ENCODE data around the gene FARP1.
"Not testable (repeated sequence)": the region's sequence is repeated elsewhere in the genome, so short reads cannot be mapped to it uniquely, and the experiment has no call there.

Gene FARP1

DNA sequence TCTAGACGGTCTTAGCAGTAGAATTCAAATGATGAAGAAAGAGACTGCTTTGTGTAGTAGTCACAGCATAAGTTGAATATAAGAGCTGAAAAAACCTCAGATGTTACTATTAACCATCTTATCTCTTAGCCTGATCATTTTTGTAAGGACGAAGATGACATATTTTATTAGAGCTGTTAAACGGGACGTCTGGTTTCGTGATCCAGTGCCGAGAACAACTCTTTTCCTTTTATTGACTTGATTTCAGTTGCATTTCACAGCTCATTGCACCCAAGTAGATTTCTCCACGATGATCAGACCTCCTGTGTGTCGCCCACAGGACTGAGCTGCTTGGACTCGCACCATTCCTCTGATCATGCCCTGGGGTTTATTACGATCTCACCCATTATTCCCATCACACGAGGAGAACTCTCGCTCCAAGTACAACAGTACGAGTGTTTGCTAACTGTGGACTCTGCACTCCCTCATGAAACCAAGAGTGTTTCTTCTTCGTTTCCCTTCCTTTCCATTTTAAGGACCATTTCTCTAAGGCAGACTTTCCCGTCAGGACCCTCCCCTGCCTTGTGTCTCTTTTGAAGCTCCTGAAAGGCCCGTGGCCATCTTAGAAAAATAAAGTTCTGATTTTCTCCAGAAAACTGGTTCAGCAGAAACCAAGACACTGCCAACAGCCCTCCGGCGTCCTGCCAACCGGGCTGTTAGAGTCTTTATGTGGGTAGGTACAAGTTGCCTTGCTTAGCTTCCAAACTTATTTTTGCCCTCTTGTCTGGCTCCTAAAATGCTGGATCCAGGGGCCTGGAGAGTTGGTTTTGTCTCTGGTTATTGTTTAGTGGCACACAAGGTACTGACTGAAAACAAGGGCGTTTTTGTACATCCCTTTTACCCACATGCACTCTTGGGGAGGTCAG lies 82.4 kb downstream of the FARP1 start:
- no peak for DNase-seq (ENCODE audit: low spot score)

DNA sequence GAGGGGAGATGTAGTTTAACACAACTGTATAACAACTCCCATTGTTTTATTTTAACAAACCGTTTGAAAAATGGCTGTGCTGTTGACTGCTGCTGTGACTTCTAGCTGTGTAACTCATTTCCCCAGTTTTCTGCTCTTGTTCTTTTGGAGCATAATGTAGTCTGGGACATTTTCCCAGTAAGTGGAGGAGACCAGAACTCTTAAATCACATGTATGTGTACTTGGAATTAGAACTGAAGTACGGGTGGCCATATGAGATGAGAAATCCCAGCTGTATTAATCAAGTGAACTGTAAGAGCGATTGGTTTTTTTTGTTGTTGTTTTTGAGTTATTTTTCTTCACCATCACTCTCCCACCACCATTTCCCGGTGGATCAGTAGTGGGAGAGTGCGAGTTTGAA lies 83.6 kb downstream of the FARP1 start:
- DNase-seq (ENCODE audit: low spot score) = no peak

DNA sequence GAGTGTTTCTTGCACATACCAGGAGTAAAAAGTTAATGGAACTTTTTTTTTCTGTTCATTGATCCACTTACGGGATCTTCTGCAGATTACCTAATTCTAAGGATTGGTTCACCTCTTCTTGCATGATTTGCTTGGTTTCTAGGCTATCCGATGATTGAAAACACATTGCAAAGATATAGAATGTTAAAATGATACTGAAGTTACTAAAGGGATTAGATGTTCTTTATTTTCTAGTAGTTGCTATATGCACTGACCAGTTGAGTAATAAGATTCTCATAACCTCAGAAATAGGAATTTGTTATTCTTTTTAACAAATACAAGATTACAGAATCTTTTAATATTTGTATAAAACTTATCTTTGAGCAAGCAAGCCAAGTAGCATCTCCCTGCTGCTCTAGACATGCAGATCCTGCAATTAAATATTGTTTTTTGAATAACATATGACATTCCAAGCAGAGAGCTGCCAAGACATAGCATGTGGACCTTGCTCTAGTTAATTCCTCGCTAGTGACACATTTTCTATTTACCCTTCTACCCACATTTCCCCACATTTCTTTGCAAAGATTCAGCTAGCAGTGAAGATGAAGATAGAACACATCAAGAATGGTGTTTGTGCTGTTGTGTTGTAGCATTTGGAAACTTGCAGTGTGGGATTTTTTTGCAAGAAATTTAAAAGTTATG lies 85.9 kb downstream of the FARP1 start:
- DNase-seq (ENCODE audit: low spot score) = no peak

DNA sequence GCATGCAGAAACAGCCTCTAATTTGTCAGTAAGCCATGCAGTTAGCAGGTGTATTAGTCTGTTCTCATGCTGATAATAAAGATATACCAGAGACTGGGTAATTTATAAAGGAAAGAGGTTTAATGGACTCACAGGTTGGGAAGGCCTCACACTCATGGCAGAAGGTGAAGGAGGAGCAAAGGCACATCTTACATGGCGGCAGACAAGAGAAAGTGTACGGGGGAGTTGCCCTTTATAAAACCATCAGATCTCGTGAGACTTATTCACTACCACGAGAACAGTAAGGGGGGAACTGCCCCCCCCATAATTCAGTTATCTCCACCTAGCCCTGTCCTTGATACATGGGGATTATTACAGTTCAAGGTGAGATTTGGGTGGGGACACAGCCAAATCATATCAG lies 87.9 kb downstream of the FARP1 start:
- DNase-seq (ENCODE audit: low spot score) = not testable (repeated sequence)

DNA sequence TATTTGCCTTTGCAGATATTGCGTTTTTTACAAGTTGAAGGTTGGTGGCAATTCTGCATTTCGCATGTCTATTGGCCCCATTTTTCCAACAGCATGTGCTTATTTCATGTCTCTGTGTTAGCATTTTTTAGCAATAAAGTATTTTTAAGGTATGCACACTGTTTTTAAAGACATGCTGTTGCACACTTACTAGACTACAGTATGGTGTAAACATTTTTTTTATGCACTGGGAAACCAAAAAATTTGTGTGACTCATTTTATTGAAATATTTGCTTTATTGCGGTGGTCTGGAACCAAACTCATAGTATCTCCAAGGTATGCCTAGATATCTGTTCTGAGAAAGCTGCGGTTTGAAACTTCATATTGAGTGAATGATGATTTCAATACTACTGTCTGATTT lies 89.6 kb downstream of the FARP1 start:
- DNase-seq (ENCODE audit: low spot score) = no peak

DNA sequence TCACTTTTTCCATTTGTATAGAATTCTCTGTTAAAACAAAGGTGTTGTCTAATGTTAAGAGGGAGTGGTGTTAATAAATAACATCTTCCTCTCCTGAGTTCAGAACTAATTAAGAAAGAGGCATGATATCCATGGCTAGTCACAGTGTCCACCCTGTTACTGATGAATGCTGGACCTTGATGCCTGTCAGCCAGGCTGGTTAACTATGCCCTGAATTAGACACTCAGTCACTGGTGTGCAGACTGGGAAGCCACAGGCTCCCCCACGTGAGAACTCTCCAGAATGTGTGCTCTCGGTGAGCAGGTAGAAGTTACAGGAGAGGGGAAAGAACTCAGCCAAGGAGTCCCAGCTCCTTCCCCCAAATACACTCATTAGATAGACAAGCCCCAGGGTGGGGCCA lies 90.2 kb downstream of the FARP1 start:
- DNase-seq (ENCODE audit: low spot score) = no peak

DNA sequence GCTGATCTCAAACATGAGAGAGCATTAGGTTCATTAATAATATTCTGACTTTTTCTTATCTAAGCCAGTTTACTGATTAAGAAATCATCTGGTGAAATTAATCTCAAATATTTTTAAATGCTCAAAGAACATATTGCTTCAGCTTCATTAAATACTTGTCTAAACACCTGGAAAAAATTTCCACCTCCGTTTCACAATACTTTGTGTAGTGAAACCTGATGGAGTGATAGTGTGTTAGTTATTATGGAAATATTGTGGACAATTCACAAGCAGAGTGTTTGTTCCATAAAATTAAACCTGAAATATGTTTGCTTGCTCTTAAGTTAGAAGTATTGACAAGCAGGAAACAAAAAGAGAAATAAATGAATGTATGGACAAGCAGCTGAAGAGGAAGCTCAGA lies 91.5 kb downstream of the FARP1 start:
- DNase-seq (ENCODE audit: low spot score) = no peak

DNA sequence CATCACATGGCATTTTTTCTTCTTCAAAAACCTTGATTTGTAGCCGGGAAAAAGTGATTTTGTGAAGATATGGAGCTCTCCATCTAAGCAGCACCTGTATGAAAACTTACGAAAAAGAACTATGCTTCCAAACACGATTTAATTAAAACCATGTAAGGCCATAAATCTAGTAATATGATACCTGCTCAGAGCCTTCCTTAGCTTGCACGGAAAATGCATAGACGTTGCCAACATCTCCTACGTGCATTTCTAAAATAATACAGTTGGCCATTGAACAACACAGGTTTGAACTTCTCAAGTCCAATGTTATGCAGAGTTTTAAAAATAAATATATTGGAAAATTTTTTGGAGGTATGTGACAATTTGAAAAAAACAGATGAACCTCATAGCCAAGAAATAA lies 93.3 kb downstream of the FARP1 start:
- no peak for DNase-seq (ENCODE audit: low spot score)

DNA sequence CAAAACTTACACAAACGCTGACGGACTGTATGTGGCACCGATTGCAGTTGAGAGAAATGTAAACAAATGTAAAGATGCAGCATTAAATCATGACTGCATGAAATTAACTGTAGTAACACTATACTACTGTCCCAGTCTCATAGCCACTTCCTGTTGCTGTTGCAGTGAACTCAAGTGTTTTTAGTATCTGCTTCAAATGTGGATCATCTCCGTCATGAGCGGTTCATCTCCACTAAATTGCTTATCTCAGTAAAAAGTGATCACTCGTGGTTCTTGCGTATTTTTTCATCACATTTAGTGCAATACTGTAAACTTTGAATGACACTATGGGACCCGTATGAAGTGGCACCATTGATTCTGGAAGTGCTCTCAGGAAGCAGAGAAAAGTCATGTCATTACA lies 94.4 kb downstream of the FARP1 start:
- no peak for DNase-seq (ENCODE audit: low spot score)

DNA sequence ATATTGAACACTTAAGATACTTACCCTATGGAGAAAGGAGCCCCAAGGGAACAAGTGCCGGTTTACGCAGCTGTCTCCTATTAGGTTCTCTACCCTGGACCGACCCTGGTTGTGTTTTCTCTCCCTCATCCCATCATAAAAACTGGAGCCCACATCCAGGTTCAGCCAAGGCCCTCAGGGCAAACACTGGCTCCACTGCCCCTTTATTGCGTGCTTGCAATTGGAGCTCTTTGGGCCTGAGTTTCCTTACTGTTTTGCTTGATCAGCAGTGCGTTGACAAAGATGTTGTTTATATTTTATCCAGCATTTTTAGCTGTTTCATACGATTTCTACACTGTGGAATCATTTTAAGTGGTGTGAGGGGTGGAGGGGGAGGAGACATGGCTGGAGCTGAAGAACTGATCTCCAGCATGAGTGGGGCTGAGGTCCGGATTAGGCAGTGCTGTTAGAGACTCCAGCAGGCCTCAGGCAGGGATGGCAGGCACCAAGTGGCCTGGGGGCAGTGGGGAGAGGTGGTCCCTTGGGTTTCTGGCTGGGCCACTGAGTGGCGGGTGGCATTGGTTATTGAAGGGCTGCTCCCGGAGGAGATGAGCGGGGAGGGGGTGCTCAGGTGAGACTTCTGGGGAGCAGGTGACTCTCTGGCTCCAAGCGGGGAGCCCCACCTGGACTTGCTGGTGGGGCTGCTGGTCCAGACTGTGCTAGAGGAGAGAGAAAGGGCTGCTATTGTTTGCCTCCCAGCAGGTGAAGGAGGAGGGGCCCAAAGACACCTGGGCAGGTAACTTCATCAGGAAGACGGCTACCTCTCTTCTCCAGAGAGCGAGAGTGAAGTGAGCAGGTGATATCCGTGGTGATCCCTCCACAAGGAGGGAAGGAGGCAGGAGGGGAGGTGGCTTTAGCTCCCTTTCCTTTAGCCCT lies 96.5 kb downstream of the FARP1 start:
- DNase-seq (ENCODE audit: low spot score) = no peak

DNA sequence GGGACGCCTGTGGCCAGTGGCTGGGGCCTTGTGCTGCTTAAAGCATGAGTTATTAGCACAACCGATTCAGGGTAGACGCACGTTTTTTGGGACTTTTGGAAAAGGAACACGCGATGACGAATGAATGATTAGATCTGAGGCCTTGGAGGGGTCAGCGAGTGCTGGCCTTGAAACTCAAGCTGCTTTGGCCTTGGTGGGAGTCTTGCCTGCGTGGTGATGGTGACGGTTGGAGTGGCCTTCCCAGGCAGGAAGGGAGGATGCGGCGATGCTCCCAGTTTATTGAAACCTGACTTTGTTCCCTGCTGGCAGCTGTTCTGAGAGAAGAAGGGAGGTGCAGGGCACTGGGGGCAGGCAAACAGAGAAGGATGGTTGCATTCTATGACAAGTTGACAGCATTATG lies 97.2 kb downstream of the FARP1 start:
- no peak for DNase-seq (ENCODE audit: low spot score)

DNA sequence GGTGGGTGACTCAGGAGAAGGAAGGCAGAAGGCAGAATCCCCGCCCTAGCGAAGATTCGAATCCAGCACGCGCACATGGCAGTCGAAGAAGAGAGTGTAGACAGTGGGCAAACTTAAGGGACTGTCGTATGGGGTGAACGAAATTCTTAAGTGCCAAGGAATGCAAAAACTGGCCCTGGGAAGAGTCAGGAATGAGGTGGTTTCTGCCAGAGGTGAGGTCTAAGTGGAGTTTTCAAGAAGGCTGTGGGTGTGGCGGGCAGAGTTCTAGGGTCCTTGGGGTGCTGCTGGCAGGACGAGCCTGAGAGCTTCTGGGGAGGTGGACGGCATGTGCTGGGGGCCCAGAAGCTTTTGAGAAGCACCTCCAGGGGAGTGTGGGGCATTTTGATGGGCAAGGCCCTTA lies 98.1 kb downstream of the FARP1 start:
- DNase-seq (ENCODE audit: low spot score) = no peak

DNA sequence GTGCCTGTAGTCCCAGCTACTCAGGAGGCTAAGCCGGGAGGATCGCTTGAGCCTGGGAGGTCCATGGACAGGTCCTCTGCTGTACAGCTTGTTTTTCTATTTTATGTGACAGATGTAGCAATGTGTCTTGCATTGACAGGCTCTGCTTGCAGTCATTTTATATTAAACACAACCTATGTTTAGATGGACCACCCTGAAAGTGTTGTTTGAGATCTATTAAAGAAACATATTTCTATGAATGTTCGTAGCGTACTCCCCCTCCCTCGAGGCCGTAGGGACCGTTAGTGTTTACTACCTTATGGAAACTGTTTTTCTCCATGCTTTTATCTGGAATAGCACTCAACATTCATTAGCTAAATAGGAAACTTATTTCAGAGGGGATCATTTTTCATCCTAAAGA lies 99.1 kb downstream of the FARP1 start:
- no peak for DNase-seq (ENCODE audit: low spot score)

DNA sequence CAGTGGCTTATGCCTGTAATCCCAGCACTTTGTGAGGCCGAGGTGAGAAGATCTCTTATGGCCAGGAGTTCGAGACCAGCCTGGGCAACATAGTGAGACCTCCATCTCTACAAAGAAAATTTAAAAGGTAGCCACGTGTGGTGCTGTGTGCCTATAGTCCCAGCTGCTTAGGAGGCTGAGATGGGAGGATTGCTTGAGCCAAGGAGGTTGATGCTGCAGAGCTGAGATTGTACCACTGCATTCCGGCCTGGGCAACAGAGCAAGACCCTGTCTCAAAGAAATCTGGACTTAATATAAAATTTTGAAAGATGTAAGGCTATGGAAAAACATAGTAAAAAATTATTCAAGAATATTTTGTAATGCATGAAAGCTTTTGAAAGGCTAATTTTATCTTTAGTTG lies 99.5 kb downstream of the FARP1 start:
- DNase-seq (ENCODE audit: low spot score) = no peak

DNA sequence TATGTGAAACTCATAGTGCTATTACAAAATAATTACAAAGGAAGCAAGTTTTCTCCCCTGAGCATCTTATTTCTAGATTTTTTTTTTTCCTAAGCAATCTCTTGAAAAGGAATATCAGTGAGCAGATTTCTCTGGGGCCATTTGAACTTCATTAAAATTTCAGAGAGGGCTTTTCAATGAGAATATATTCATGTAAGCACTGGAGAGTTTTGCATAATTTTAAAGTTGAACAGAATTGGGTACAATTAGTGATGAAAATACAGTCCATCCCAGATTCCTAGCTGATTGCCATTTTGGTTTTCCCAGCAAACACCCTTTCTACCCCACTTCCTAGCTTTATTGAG lies 101.0 kb downstream of the FARP1 start:
- DNase-seq (ENCODE audit: low spot score) = no peak

DNA sequence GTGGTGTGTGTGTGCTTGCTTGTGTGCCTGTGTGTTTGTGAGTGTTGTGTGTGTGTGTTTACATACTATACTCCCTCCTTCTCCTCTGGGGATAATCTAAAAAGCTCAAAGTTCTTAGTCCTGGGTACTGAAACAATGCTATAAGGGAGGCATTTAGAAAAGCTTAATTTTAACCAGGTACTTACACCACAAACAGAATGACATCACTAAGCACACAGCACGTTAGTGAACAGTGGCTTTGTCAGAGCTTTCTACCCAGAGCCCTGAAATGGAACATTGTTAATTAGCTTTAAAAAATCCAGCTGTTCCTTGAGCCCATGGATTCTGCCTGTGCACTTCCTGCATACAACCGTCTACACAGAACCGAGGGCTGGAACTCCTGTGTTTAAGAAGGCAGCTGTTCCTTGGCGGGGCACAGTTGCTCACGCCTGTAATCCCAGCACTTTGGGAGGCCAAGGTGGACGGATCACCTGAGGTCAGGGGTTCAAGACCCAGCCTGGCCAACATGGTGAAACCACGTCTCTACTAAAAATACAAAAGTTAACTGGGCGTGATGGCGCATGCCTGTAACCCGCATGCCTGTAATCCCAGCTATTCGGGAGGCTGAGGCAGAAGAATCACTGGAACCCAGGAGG lies 103.8 kb downstream of the FARP1 start:
- DNase-seq (ENCODE audit: low spot score) = no peak

DNA sequence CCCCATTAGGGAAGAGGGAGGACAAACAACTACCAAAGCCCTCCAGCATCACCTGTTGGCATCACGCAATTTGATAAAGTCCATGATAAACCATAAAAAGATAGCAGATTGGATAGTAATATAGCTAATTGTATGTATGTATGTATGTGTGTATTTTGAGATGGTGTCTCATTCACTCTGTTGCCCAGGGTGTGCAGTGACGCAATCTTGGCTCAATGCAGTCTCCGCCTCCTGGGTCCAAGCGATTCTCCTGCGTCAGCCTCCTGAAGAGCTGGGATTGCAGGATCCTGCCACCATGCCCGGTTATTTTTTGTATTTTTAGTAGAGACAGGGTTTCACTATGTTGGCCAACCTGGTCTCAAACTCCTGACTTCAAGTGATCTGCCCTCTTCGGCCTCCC lies 108.8 kb downstream of the FARP1 start:
- DNase-seq (ENCODE audit: low spot score) = no peak

DNA sequence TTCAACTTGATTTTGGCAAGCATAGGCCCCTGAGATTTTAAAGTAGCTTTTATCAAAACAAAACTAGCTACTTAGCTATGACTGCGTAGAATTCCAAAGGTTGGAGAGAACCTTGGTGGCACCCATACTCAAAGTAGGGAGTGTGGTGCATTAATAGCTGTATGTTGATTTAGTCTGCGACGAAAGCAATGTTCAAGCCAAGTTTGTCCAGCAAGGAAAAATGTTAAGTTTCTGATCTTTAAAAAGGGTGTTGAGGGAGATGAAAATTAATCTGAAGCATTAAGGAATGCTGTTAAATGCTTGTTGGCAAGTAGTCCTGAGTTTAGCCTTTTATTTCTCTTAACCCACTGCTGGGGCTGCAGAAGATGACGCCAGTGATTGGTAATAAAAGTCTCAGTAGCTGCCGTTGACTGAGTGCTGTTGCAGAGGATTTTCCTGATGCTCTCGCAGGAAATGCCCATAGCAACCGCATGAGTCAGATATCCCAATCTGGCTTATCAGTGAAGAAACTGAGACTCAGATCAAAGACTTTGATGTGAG lies 110.1 kb downstream of the FARP1 start:
- DNase-seq (ENCODE audit: low spot score) = no peak

DNA sequence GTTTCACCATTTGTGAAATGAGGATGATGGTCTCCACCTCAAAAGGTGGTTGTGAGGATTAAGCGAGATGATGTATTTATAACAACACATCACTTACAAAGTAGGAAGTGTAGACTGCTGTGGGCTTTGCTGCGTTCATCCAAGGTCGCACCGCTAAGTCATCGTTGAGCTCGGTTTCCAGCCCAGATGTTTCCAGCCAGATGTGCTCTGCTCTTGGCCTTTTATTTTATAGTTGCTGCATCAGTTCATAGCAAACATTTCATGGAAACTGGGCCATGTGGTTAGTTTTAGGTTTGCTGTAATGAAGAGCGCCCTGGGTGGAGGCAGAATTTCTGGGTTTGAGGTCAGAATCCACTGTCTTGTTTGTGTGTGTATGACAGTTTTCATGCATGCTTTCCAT lies 110.6 kb downstream of the FARP1 start:
- no peak for DNase-seq (ENCODE audit: low spot score)

DNA sequence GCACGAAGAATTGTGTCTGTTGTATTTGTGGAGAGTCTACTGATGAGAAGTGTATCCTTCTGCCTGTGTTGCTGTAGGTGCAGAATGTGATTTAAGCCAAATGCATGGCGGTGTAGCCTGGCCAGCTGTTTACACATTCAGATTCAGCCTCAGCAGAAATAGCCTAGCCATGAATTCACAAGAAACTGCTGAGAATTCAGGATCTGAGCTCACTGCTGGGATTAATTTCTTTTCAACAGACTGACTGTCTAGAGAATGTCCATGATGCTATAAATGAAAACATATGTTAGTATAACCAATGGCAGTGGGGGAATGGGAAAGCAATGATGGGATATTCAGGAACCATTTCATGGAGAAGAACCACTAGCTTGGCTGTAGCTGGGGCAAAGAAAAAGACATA lies 111.6 kb downstream of the FARP1 start:
- DNase-seq (ENCODE audit: low spot score) = no peak

DNA sequence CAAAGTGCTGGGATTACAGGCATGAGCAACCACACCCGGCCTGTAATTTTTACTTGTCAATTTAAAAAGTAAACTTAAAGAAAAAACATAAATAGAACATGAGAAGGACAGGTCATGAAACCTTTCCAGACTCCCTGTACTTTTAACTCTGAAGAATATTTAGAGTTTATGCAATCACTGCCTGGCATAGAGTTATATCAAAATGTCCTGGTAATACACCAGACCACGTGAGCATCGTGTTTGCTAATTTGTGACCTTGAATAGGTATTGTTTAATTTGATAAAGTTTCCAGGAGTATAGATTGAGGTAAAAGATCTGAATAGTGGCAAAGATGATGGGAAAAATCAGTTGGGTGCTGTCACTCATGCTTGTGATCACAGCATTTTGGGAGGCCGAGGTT lies 115.3 kb downstream of the FARP1 start:
- DNase-seq (ENCODE audit: low spot score) = no peak

Data from cerebellar cortex (tissue), 1 donor.